ENCODE results near the gene TRDN. TPM values are rescaled to one million over a fixed set of nuclear protein-coding genes. Genes with fewer than 3 reads are reported as not detected.

The TRDN gene
- not detected in 2 replicates for total RNA-seq

GRCh38 chr6:123636782-123637181 is at the start of gene TRDN:
Gene TRDN (minus strand): TSS chr6:123636950. CDS start chr6:123636775, 175 bp downstream.

Other genes starting within 250 kb of the TRDN start
- not detected in 2 replicates for gene NKAIN2, start 166.9 kb upstream of the TRDN start, total RNA-seq